NCI-H82 (cell line): ENCODE data around the gene PDCD4.
"Not testable (repeated sequence)": the region's sequence is repeated elsewhere in the genome, so short reads cannot be mapped to it uniquely, and the experiment has no call there.

ENCODE experiments used
- DNase-seq: peaks from one replicate; lab custom pipeline; 2025; lab: John Stamatoyannopoulos, UW

The PDCD4 gene

DNA sequence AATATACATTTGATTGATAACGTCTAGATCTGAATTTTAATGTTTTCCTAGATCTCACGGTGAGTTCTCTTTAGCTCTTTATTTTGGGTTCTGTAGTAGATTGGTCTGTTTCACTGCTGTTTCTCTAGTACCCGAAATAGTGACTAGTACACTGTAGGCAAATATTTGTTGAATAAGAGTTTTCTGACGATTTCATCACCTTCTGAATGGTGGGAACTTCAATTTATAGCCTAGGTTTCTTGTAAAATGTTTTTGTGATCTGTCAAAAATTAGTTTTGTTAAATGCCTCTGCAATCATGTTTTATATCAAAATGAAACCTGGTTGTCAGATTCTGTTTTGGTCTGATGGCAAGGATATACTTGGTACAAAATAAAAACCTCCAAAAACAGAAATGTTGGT lies 10.2 kb downstream of the PDCD4 start:
- DNase-seq = no peak

DNA sequence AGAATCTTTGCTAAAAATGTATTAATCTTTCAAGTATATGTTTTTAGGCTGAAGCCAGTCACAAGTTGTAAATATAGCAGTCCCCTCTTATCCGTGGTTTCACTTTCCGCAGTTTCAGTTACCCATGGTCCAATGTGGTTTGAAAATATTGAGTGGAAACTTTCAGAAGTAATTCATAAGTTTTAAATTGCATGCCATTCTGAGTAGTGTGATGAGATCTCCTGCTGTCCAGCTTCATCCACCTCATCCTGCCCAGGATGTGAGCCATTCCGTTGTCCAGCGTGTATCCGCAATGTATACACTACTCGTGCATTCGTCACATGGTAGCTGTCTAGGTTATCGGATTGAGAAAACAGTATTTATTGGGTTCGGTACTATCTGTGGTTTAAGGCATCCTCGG lies 12.2 kb downstream of the PDCD4 start:
- DNase-seq = no peak

GRCh38 chr10:110885932-110886674 lies 14.4 kb downstream of the PDCD4 start:
- DNase-seq = no peak

DNA sequence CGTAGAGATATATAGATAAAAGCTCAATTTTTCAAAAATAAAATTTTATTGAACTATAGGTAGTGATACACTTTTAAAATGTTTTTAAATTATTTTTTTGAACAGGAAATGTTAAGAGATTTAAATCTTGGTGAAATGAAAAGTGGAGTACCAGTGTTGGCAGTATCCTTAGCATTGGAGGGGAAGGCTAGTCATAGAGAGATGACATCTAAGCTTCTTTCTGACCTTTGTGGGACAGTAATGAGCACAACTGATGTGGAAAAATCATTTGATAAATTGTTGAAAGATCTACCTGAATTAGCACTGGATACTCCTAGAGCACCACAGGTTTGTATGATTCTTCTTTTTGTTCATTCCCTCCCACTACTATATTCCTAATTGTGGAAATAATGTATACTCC lies 15.8 kb downstream of the PDCD4 start:
- DNase-seq = no peak

GRCh38 chr10:110892602-110893288 lies 21.0 kb downstream of the PDCD4 start:
- DNase-seq = no peak

DNA sequence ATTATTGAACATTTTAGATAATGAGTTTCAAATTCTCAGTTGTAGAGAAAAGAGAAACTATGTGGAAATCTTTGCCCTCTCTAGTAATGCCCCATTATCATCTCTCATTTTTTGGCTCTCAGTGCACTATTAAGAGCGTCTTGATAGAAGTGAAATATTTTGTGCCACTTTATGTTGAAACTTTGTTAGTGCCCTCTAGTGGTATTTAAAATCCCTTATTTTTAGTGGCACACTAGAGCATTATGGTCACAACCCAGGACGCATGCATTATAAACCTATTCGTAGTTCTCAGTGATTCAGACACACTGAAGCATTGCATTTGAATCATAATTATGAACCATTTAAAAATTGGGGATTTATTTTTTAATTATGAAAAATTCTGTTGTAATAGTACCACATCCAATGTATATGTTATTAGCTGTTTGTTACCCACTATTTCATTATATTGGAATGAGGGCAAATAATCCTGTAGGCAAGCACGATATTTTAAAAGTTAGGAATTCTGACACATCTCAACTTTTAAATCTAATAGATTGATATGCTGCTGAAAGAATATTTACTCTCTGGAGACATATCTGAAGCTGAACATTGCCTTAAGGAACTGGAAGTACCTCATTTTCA lies 21.9 kb downstream of the PDCD4 start:
- peak; percentile 61 for DNase-seq

- peak; percentile 2 for DNase-seq
Measured at GRCh38 chr10:110897184-110897583, 25.5 kb downstream of the PDCD4 start.

DNA sequence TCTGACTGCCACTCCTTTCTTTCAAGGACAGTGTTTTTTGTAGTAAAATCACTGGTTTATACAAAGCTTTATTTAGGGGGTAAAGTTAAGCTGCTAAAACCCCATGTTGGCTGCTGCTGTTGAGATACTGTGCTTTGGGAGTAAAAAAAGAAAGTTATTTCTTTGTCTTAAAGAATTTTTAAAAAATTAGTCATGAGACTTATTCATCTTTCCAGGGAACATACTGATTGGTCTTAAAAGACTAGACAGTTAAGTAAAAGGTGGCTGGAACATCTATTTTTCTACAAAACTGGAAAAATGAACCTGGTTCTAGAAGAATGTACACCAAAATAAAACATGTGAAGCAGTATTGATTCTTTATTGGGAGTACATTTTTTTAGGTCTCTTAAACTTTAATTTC lies 26.7 kb downstream of the PDCD4 start:
- DNase-seq = no peak

GRCh38 chr10:110900983-110901382 lies 29.3 kb downstream of the PDCD4 start:
- no peak for DNase-seq

- no peak for DNase-seq
Measured at GRCh38 chr10:110901954-110902819, 30.5 kb downstream of the PDCD4 start.

- DNase-seq = no peak
Measured at GRCh38 chr10:110903280-110904278, 31.9 kb downstream of the PDCD4 start.

DNA sequence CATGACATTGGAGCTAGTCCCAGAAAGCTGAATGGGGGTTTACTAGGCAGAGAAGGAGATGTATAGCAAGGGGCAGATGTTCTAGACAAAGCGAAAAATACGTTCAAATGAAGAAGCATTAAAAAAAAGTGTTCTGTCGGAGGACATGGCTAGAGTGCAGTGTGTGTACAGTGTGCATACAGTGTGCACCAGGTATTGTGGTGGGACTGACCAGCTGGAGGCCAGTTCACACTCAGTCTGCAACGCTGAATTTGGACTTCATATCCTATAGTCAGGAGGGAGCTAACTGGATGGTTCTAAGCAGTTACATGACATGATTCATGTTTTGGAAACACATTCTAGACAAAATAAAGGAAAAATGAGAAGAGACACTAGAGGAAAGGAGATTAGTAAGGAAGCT lies 38.4 kb downstream of the PDCD4 start:
- no peak for DNase-seq

GRCh38 chr10:110912374-110912773 lies 40.6 kb downstream of the PDCD4 start:
- no peak for DNase-seq

DNA sequence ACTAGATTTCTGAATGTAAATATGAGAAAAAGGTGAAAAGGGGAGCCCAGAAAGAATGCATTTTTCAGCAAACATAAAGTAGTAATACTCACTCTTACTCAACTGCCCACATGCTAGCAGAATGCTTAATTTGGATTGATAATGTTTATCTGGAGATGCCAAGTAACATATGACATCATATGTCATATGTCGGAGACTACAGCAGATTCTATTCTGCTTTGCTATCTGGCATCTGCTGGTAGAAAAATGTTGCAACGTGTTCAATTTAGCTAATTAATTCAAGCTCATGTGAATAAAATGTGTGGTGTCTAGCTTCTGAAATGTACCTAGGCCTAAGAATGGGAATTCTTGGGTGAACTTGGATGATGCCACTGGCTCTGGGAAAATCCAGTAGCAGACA lies 42.7 kb downstream of the PDCD4 start:
- DNase-seq = no peak

DNA sequence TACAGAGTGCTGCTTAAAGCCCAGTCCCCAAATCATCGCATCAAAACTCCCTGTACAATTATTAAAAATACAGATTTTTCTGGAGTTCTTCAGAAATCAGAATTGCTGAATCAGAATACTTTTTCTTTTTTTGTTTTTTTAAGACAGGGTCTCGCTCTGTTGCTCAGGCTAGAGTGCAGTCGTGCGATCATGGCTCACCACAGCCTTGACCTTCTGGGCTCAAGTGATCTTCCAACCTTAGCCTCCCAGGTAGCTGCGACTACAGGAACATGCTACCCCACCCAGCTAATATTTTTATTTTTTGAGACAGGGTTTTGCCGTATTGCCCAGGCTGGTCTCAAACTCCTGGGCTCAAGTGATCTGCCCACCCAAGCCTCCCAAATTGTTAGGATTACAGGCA lies 43.3 kb downstream of the PDCD4 start:
- DNase-seq = no peak

DNA sequence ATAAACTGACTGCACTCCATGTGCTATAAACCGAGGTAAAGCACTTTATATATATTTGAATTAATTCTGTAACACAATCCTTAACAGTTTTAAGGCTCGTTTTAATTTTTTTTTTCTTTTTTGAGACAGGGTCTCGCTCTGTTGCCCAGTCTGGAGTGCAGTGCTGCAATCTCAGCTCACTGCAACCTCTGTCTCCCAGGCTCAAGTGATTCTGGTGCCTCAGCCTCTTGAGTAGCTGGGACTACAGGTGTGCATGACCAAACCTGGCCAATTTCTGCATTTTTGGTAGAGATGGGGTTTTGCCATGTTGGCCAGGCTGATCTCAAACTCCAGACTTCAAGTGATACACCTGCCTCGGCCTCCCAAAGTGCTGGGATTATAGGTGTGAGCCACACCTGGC lies 43.9 kb downstream of the PDCD4 start:
- DNase-seq = not testable (repeated sequence)

DNA sequence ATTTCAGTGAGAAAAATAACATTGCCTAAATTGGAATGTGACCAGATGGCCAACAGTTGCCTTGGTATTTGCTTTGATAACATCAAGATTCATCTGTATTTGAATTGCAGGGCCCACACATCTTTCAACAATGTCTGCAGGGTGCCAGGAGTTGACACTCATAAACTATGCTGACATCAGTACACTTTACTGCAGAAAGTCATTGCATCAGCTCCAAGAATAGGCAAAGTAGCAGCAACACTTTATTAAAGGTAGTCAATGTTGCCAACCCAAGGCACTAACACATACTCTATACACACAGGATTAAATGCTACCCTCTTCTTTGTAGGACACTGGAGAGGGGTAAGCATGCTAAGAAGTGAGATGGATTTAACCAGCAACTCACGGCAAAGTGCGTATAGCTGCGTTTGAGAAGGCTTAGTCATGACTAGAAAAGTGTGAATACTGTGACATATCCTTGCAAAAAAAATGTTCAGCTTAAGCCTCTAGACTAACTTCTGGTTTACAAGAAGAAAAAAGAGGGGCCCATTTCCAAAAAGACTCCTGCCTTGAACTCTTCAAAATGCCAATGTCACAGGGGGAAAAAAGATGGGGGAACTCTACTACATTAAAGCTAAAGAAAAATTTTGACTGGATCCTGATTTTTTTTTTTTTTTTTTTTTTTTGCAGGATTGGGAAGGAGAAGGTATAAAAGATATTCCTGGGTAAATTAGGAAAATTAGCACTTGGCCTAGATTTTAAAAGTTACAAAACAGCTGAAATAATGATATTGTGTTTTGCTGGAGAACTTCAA lies 45.0 kb downstream of the PDCD4 start:
- DNase-seq = no peak

- peak; percentile 94 for DNase-seq
Measured at GRCh38 chr10:110918269-110918642, 46.5 kb downstream of the PDCD4 start.

DNA sequence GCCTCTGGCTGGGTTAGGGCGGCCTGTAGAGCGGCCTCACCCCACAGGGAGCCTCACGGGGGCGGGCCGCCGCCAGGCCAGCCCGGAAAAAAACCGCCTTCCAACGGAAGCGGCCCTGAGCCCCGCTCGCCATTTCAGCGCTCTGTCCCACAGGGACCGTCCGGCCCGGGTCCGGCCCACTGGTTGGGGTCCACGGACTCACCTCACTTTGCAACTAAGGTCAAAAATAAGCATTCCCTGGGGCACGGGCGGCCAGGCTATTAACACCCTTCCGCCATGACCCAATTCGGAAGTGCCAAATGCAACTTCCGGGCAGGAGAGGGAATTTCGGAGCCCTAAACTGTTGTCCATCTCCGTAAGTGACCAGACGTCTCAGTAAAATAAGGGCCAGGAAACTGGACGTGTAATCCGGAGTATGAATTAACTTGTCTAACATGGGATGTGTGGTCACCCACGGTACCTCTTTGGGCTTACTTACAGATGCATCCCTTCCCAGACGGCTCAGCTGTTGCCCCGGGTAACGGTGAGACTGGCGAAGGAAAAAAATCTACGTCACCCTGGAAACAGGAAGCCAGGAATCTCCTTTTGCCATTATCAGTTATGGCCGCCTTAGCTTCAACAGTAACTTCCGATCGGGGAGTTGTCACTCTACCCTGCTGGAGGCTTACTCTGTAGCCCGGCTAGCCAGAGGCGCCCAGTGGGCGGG lies 47.1 kb downstream of the PDCD4 start, which contains the start of gene BBIP1:
BBIP1 (minus strand) TSS at position 538 of the 706 bp plus-strand sequence. CDS start 1,023 bp downstream, outside the sequence.
- peak; percentile 99 for DNase-seq
